WTC11 (cell line): Measurements from ENCODE around the gene GMEB2. TPM values are rescaled to one million over a fixed set of nuclear protein-coding genes. Genes with fewer than 3 reads are reported as not detected.

ENCODE experiments used
- ATAC-seq: fragments of 200-7000 bp; cut with Tn5 transposase; 2 replicates; pipeline ENCODE4 v1.10.0; 2021; ENCODE audit warnings: mild to moderate bottlenecking, moderate library complexity
- CTCF ChIA-PET: fragments of 300-600 bp; sonication (Branson Sonifier 250); formaldehyde crosslinking; loops from one replicate; lab custom pipeline; 2021; ENCODE audit warnings: antibody characterized with exemption; lab: Charles Lee
- POLR2A ChIA-PET: fragments of 350-600 bp; sonication (Branson Sonifier 250); formaldehyde crosslinking; loops from one replicate; lab custom pipeline; 2021; ENCODE audit warnings: antibody characterized with exemption; lab: Charles Lee
- DNase-seq: peaks from one replicate; pipeline ENCODE4 v3.0.0; 2021; ENCODE audit warnings: low spot score
- H3K27ac Mint-ChIP-seq: 2 replicates; pipeline ENCODE4 v1.8.0; 2021; ENCODE audit warnings: mixed read lengths
- H3K27me3 Mint-ChIP-seq: 2 replicates; pipeline ENCODE4 v1.8.0; 2021; ENCODE audit warnings: low read depth, mild to moderate bottlenecking, moderate library complexity, mixed read lengths
- H3K36me3 Mint-ChIP-seq: 2 replicates; pipeline ENCODE4 v1.8.0; 2021; ENCODE audit warnings: mixed read lengths
- H3K4me1 Mint-ChIP-seq: 2 replicates; pipeline ENCODE4 v1.8.0; 2022; ENCODE audit warnings: mixed read lengths
- H3K4me3 Mint-ChIP-seq: 2 replicates; pipeline ENCODE4 v1.8.0; 2021; ENCODE audit warnings: mild to moderate bottlenecking, moderate library complexity, mixed read lengths
- H3K9me3 Mint-ChIP-seq: 2 replicates; pipeline ENCODE4 v1.8.0; 2021; ENCODE audit warnings: mixed read lengths
- AR ChIP-seq: fragments of 250-450 bp; sonication (Bioruptor Pico); IDR thresholded peaks from 2 replicates; pipeline ENCODE4 v1.9.0; 2021; ENCODE audit warnings: mild to moderate bottlenecking
- ARID4B ChIP-seq: sonication (generic); formaldehyde crosslinking; IDR thresholded peaks from 2 replicates; pipeline ENCODE4 v1.8.0; 2023; ENCODE audit warnings: missing genetic modification reagents, mild to moderate bottlenecking, borderline replicate concordance
- ATF1 ChIP-seq: sonication (generic); formaldehyde crosslinking; IDR thresholded peaks from 2 replicates; pipeline ENCODE4 v1.8.1; 2023; ENCODE audit warnings: mild to moderate bottlenecking, moderate library complexity, missing genetic modification reagents
- E2F1 ChIP-seq: sonication (generic); formaldehyde crosslinking; IDR thresholded peaks from 2 replicates; pipeline ENCODE4 v1.8.0; 2022; ENCODE audit warnings: mild to moderate bottlenecking, missing genetic modification reagents
- EMX1 ChIP-seq: fragments of 250-450 bp; sonication (Bioruptor Pico); IDR thresholded peaks from 2 replicates; pipeline ENCODE4 v1.8.0; 2021; ENCODE audit warnings: mild to moderate bottlenecking
- HMGA2 ChIP-seq: fragments of 250-450 bp; sonication (Bioruptor Pico); IDR thresholded peaks from 2 replicates; pipeline ENCODE4 v1.4.0; 2021; ENCODE audit warnings: mild to moderate bottlenecking, moderate library complexity
- JUN ChIP-seq: sonication (generic); formaldehyde crosslinking; IDR thresholded peaks from 2 replicates; pipeline ENCODE4 v1.8.0; 2023; ENCODE audit warnings: mild to moderate bottlenecking, missing genetic modification reagents
- PRDM15 ChIP-seq: sonication (generic); formaldehyde crosslinking; IDR thresholded peaks from 2 replicates; pipeline ENCODE4 v1.8.0; 2022; ENCODE audit warnings: missing genetic modification reagents
- PRRX2 ChIP-seq: fragments of 250-450 bp; sonication (Bioruptor Pico); IDR thresholded peaks from 2 replicates; pipeline ENCODE4 v1.8.0; 2021; ENCODE audit warnings: mild to moderate bottlenecking
- TP53 ChIP-seq: sonication (generic); formaldehyde crosslinking; IDR thresholded peaks from 2 replicates; pipeline ENCODE4 v1.8.1; 2023; ENCODE audit warnings: mild to moderate bottlenecking, missing genetic modification reagents
- ZNF138 ChIP-seq: sonication (generic); formaldehyde crosslinking; conservative IDR thresholded peaks from 2 replicates; pipeline ENCODE4 v1.8.1; 2022; ENCODE audit warnings: mild to moderate bottlenecking, moderate library complexity, missing genetic modification reagents
- ZNF396 ChIP-seq: fragments of 250-450 bp; sonication (Bioruptor Pico); IDR thresholded peaks from 2 replicates; pipeline ENCODE4 v1.8.0; 2021; ENCODE audit warnings: mild to moderate bottlenecking, moderate library complexity, borderline replicate concordance
- ZSCAN18 ChIP-seq: fragments of 250-450 bp; sonication (Bioruptor Pico); IDR thresholded peaks from 2 replicates; pipeline ENCODE4 v2.1.2; 2022; ENCODE audit warnings: mild to moderate bottlenecking, moderate library complexity
- total RNA-seq: library from RNA; stranded (reverse); gene quantifications from 3 replicates; pipeline ENCODE4 v1.2.3, GENCODE V29; 2021

The GMEB2 gene
- total RNA-seq, 1 experiment from 2014 or later, result 14.8 TPM

- no peak for TF ChIP-seq ZSCAN18 (CRISPR knock-in tag)
- no peak for TF ChIP-seq PRRX2 (CRISPR knock-in tag)
These were observed 30.5 kb downstream of the GMEB2 start (continued) for GRCh38 chr20:63596423-63596822.

- no peak for DNase-seq
- POLR2A ChIA-PET, result no interaction called here
- H3K9me3 Mint-ChIP-seq, result no peaks in the 10 kb centered on the region
- H3K4me3 Mint-ChIP-seq, result no peak overlapping the region
- ATAC-seq, result no peak
- CTCF ChIA-PET, result no interaction called here
- no peak for TF ChIP-seq PRDM15 (CRISPR knock-in tag)
- TF ChIP-seq ATF1 (CRISPR knock-in tag), result no peak
- no peak for TF ChIP-seq AR (CRISPR knock-in tag)
- TF ChIP-seq HMGA2 (CRISPR knock-in tag), result no peak
- TF ChIP-seq JUN (CRISPR knock-in tag), result no peak
- TF ChIP-seq ARID4B, result no peak
- TF ChIP-seq TP53 (CRISPR knock-in tag), result no peak
- TF ChIP-seq ZNF396 (CRISPR knock-in tag), result no peak
- TF ChIP-seq EMX1 (CRISPR knock-in tag), result no peak
- TF ChIP-seq ZNF138 (CRISPR knock-in tag), result no peak
- no peak for TF ChIP-seq E2F1
- peaks cover 10% of the 10 kb centered on the region for H3K36me3 Mint-ChIP-seq
- H3K27ac Mint-ChIP-seq, result no peak overlapping the region
- no peaks in the 10 kb centered on the region for H3K27me3 Mint-ChIP-seq
- H3K4me1 Mint-ChIP-seq, result no peaks in the 10 kb centered on the region
These were observed 31.3 kb downstream of the GMEB2 start for GRCh38 chr20:63595416-63596127.
